ENCODE data around the gene CRLF1.

The CRLF1 gene

GRCh38 chr19:18606281-18607225 is at the start of gene CRLF1:
Gene CRLF1 (minus strand): TSS chr19:18606799. CDS start chr19:18606656, 143 bp downstream.
- no peak within 1 kb of the TSS for H3K27ac ChIP-seq
- DNase-seq (ENCODE audit: low read depth, low spot score): no peak

GRCh38 chr19:18655173-18655844 is 48.7 kb upstream of the CRLF1 start:
- DNase-seq (ENCODE audit: low read depth, low spot score): no peak
- H3K27ac ChIP-seq: no peak overlapping the region

GRCh38 chr19:18654469-18654868 is 47.9 kb upstream of the CRLF1 start:
- no peak for DNase-seq (ENCODE audit: low read depth, low spot score)

GRCh38 chr19:18653853-18654252 is 47.3 kb upstream of the CRLF1 start:
- no peak for DNase-seq (ENCODE audit: low read depth, low spot score)

More at GRCh38 chr19:18654469-18654868, 47.9 kb upstream of the CRLF1 start:
- no peak overlapping the region for H3K27ac ChIP-seq

GRCh38 chr19:18651733-18652132 is 45.1 kb upstream of the CRLF1 start:
- no peak overlapping the region for H3K27ac ChIP-seq
- DNase-seq (ENCODE audit: low read depth, low spot score): no peak

More at GRCh38 chr19:18653853-18654252, 47.3 kb upstream of the CRLF1 start:
- no peak overlapping the region for H3K27ac ChIP-seq

GRCh38 chr19:18651300-18651699 is 44.7 kb upstream of the CRLF1 start:
- no peak for DNase-seq (ENCODE audit: low read depth, low spot score)
- H3K27ac ChIP-seq: no peak overlapping the region

GRCh38 chr19:18650468-18651041 is 44.0 kb upstream of the CRLF1 start:
- DNase-seq (ENCODE audit: low read depth, low spot score): no peak
- no peak overlapping the region for H3K27ac ChIP-seq

- no peak overlapping the region for H3K27ac ChIP-seq
- DNase-seq (ENCODE audit: low read depth, low spot score): no peak
Observed at GRCh38 chr19:18650021-18650390, 43.4 kb upstream of the CRLF1 start.

- DNase-seq (ENCODE audit: low read depth, low spot score): no peak
- no peak overlapping the region for H3K27ac ChIP-seq
Observed at GRCh38 chr19:18649371-18650020, 42.9 kb upstream of the CRLF1 start.

GRCh38 chr19:18648973-18649315 is 42.3 kb upstream of the CRLF1 start:
- DNase-seq (ENCODE audit: low read depth, low spot score): no peak
- no peak overlapping the region for H3K27ac ChIP-seq

GRCh38 chr19:18647807-18648206 is 41.2 kb upstream of the CRLF1 start:
- H3K27ac ChIP-seq: no peak overlapping the region

GRCh38 chr19:18647371-18647767 is 40.8 kb upstream of the CRLF1 start:
- no peak overlapping the region for H3K27ac ChIP-seq
- DNase-seq (ENCODE audit: low read depth, low spot score): no peak

More at GRCh38 chr19:18647807-18648206, 41.2 kb upstream of the CRLF1 start:
- DNase-seq (ENCODE audit: low read depth, low spot score): no peak

GRCh38 chr19:18646535-18647370 is 40.2 kb upstream of the CRLF1 start:
- no peak for DNase-seq (ENCODE audit: low read depth, low spot score)
- no peak overlapping the region for H3K27ac ChIP-seq

GRCh38 chr19:18645035-18645511 is 38.5 kb upstream of the CRLF1 start:
- no peak overlapping the region for H3K27ac ChIP-seq
- DNase-seq (ENCODE audit: low read depth, low spot score): no peak

- no peak for DNase-seq (ENCODE audit: low read depth, low spot score)
- H3K27ac ChIP-seq: no peak overlapping the region
Observed at GRCh38 chr19:18644196-18645034, 37.8 kb upstream of the CRLF1 start.

- H3K27ac ChIP-seq: no peak overlapping the region
- DNase-seq (ENCODE audit: low read depth, low spot score): no peak
Observed at GRCh38 chr19:18639706-18640243, 33.2 kb upstream of the CRLF1 start.

GRCh38 chr19:18637673-18638630 is 31.4 kb upstream of the CRLF1 start:
- H3K27ac ChIP-seq: no peak overlapping the region
- no peak for DNase-seq (ENCODE audit: low read depth, low spot score)

Data from epithelial cell of prostate (primary cell).